Measurements from ENCODE around the gene MAGI1.
"Not testable (repeated sequence)": the region's sequence is repeated elsewhere in the genome, so short reads cannot be mapped to it uniquely, and the experiment has no call there.

Gene MAGI1

GRCh38 chr3:65578861-65579260 lies 459.9 kb downstream of the MAGI1 start:
- CTCF ChIA-PET, result no interaction called here
- Mint-ChIP-seq H3K27ac (no peak overlapping the region), H3K4me1 (no peaks in the 10 kb centered on the region), H3K9me3 (no peaks in the 10 kb centered on the region), H3K4me3 (no peak overlapping the region), H3K27me3 (no peaks in the 10 kb centered on the region), H3K36me3 (no peaks in the 10 kb centered on the region)
- DNase-seq, result no peak

- no peaks in the 10 kb centered on the region for H3K9me3 Mint-ChIP-seq
- no peaks in the 10 kb centered on the region for H3K4me1 Mint-ChIP-seq
- no peaks in the 10 kb centered on the region for H3K27me3 Mint-ChIP-seq
- CTCF ChIA-PET, result no interaction called here
- no peak overlapping the region for H3K4me3 Mint-ChIP-seq
- DNase-seq, result no peak
- H3K36me3 Mint-ChIP-seq, result no peaks in the 10 kb centered on the region
- no peak overlapping the region for H3K27ac Mint-ChIP-seq
These were observed 460.8 kb downstream of the MAGI1 start for GRCh38 chr3:65577843-65578430.

- Mint-ChIP-seq H3K27me3 (no peaks in the 10 kb centered on the region), H3K36me3 (no peaks in the 10 kb centered on the region), H3K4me3 (no peak overlapping the region), H3K27ac (no peak overlapping the region), H3K9me3 (no peaks in the 10 kb centered on the region), H3K4me1 (no peaks in the 10 kb centered on the region)
- DNase-seq, result no peak
- CTCF ChIA-PET, result no interaction called here
These were observed 461.8 kb downstream of the MAGI1 start for GRCh38 chr3:65576966-65577365.

DNA sequence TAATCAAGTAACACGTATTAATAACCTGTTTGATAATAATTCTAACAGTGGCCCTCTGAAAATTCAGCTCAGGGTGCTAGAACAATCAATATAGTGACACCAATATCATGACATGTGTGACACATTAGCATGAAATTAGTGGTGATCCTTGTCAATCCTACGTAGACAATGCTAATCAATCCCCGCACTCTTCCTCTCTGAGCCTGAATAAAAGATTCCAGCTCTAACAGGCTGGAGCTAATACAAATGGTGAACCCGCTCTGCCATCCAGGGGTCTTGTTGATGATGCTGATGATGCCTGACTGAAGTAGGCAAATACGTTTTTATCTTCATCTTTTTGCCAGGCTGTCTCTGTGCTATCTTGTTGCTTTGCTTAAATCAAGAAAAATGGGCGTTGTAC lies 462.5 kb downstream of the MAGI1 start:
- H3K27ac Mint-ChIP-seq, result no peak overlapping the region
- no peaks in the 10 kb centered on the region for H3K9me3 Mint-ChIP-seq
- H3K4me1 Mint-ChIP-seq, result no peaks in the 10 kb centered on the region
- no peaks in the 10 kb centered on the region for H3K27me3 Mint-ChIP-seq
- DNase-seq, result no peak
- CTCF ChIA-PET, result no interaction called here
- H3K4me3 Mint-ChIP-seq, result no peak overlapping the region
- no peaks in the 10 kb centered on the region for H3K36me3 Mint-ChIP-seq

DNA sequence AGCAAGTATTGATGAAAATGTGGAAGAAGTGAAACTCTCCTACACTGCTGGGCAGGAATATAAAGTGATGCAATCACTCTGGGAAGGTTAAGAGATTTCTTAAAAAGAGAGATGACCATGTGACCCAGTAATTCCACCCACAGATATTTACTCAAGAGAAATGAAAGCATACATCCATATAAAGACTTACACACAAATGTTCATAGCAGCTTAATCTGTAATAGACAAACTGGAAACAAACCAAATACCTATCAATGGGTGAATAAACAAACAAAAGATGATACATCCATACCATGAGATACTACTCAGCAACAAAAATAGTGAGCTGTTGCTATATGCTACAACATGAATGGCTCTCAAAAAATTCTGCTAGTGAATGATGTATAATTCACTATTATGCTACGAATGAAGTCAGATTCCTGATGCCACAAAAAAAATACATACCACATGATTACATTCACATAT lies 463.3 kb downstream of the MAGI1 start:
- no peak overlapping the region for H3K4me3 Mint-ChIP-seq
- H3K36me3 Mint-ChIP-seq, result no peaks in the 10 kb centered on the region

DNA sequence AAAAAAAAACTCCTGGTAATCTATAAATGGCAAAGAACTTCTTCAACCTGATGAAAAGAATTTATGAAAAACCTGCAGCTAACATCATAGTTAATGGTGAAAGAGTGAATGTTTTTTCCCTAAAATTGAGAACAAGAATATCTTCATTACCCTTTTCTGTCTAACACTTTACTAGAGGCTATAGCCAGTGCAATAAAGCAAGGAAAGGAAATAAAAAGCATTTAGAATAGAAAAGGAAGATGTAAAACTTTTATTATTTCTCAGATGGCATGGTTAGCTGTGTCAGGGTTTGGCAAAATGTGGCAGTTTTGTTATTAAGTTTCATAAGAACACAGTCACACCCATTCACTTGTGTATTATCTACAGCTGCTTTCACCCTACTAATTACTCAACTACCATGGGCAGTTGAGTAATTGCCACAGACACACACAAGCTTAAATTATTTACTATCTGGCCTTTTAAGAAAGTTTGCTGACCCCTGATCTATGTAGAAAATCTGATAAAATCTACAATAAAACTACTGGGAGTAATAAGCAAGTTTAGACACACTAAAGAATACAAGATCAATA lies 465.1 kb downstream of the MAGI1 start:
- Mint-ChIP-seq H3K9me3 (no peaks in the 10 kb centered on the region), H3K36me3 (no peaks in the 10 kb centered on the region), H3K4me1 (no peaks in the 10 kb centered on the region), H3K27ac (no peak overlapping the region), H3K4me3 (no peak overlapping the region), H3K27me3 (no peaks in the 10 kb centered on the region)
- no peak for DNase-seq
- CTCF ChIA-PET, result interaction anchor here (0.7 kb wide), 1 partner anchor 78 kb away, joined by 3 read pairs; no protein-coding TSS in a partner anchor

More for the DNA sequence above, 463.3 kb downstream of the MAGI1 start:
- Mint-ChIP-seq H3K4me1 (no peaks in the 10 kb centered on the region), H3K27me3 (no peaks in the 10 kb centered on the region), H3K27ac (no peak overlapping the region), H3K9me3 (no peaks in the 10 kb centered on the region)
- DNase-seq, result no peak
- CTCF ChIA-PET, result no interaction called here

DNA sequence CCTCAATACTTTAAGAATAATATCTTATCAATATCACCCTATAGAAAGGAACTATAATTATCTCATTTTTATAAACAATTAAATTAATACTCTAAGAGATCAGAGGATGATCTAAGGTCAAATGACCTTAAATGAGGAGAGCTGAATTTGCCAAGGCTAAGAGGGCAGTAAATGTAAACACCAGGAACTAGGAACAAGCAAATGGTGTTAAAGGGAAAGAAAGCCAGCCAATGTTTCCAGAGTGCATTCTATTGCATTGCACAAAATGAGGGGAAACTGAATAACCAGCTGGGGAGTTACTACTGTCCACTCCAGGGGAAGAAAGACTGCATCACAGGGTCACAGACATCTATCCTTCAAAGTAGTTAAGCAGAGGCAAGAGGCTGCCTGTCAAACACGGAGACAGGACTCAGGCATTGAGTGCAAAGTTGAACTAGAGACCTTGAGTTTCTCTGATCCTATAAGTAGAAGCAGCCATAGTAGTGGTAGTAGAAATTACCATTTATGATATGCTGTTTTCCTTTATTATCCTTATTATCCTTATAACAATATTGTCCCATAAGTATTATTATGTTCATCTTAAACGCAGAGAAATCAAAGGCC lies 466.4 kb downstream of the MAGI1 start:
- H3K27me3 Mint-ChIP-seq, result no peaks in the 10 kb centered on the region
- no peaks in the 10 kb centered on the region for H3K9me3 Mint-ChIP-seq
- DNase-seq, result no peak
- CTCF ChIA-PET, result no interaction called here
- no peaks in the 10 kb centered on the region for H3K4me1 Mint-ChIP-seq
- no peak overlapping the region for H3K4me3 Mint-ChIP-seq
- no peaks in the 10 kb centered on the region for H3K36me3 Mint-ChIP-seq
- no peak overlapping the region for H3K27ac Mint-ChIP-seq

DNA sequence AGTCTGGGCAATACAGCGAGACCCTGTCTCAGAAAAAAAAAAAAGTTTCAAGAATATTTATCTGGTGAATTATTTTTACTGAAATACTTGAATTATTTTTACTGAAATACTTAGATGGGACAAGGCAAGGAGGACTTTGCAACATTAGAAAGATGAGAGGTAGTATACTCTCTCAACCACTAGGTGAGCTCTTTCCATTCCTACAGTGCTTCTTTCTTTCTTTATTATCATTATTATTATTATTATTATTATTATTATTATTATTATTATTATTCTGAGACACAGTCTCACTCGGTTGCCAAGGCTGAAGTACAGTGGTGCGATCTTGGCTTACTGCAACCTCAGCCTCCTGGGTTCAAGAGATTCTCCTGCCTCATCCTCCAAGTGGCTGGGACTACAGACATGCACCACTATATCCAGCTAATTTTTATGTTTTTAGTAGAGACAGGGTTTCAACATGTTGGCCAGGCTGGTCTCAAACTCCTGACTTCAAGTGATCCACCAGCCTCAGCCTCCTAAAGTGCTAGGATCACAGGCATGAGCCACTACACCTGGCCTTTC lies 468.8 kb downstream of the MAGI1 start:
- H3K9me3 Mint-ChIP-seq, result no peaks in the 10 kb centered on the region
- no peaks in the 10 kb centered on the region for H3K27me3 Mint-ChIP-seq
- no peak overlapping the region for H3K27ac Mint-ChIP-seq
- no peaks in the 10 kb centered on the region for H3K36me3 Mint-ChIP-seq
- CTCF ChIA-PET, result no interaction called here
- DNase-seq, result no peak
- no peaks in the 10 kb centered on the region for H3K4me1 Mint-ChIP-seq
- H3K4me3 Mint-ChIP-seq, result no peak overlapping the region

DNA sequence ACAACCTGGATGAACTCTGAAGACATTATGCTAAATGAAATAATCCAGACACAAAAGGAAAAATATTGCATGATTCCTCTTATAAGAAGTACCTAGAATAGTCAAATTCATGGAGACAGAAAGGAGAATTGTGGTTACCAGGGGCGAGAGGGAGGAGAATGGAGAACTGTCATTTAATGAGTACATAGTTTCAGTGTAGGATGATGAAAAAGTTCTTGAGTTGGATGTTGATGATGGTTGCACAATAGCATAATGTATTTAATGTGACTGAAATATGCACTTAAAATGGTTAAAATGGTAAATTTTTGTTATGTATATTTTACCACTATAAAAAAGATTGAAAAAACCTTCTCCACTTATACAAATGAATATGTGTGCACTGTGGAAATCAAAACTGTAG lies 469.6 kb downstream of the MAGI1 start:
- no peak for DNase-seq
- CTCF ChIA-PET, result no interaction called here
- Mint-ChIP-seq H3K36me3 (no peaks in the 10 kb centered on the region), H3K4me1 (no peaks in the 10 kb centered on the region), H3K27ac (no peak overlapping the region), H3K9me3 (no peaks in the 10 kb centered on the region), H3K27me3 (no peaks in the 10 kb centered on the region), H3K4me3 (no peak overlapping the region)

GRCh38 chr3:65568497-65568896 lies 470.2 kb downstream of the MAGI1 start:
- Mint-ChIP-seq H3K36me3 (no peaks in the 10 kb centered on the region), H3K4me1 (no peaks in the 10 kb centered on the region), H3K4me3 (no peak overlapping the region), H3K9me3 (no peaks in the 10 kb centered on the region), H3K27ac (no peak overlapping the region), H3K27me3 (no peaks in the 10 kb centered on the region)
- CTCF ChIA-PET, result no interaction called here
- DNase-seq, result no peak

- DNase-seq, H3K4me3 Mint-ChIP-seq, H3K9me3 Mint-ChIP-seq, H3K4me1 Mint-ChIP-seq, CTCF ChIA-PET, H3K27me3 Mint-ChIP-seq, H3K36me3 Mint-ChIP-seq, H3K27ac Mint-ChIP-seq: not testable (repeated sequence)
These were observed 473.0 kb downstream of the MAGI1 start for GRCh38 chr3:65565744-65566143.

DNA sequence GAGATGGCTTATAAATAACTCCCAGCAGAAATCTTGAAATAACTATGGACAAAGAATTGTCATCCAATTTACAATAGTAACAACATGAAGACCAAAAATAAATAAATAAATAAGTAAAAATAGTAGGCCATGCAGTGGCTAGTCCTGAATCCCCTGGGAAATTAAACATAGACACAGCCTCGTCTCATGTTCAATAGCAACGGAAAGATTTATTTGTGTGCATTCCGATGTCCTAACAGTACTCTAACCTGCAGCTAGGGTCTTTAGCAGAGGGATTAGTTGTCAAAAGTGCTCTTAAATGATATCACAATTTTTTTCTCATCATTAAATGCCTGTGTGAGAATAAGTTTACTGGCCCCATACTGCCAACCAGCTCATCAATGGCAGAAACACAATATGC lies 474.2 kb downstream of the MAGI1 start:
- no peak overlapping the region for H3K4me3 Mint-ChIP-seq
- H3K27ac Mint-ChIP-seq, result no peak overlapping the region
- DNase-seq, result no peak
- H3K27me3 Mint-ChIP-seq, result no peaks in the 10 kb centered on the region
- no peaks in the 10 kb centered on the region for H3K9me3 Mint-ChIP-seq
- CTCF ChIA-PET, result no interaction called here
- no peaks in the 10 kb centered on the region for H3K4me1 Mint-ChIP-seq
- no peaks in the 10 kb centered on the region for H3K36me3 Mint-ChIP-seq

DNA sequence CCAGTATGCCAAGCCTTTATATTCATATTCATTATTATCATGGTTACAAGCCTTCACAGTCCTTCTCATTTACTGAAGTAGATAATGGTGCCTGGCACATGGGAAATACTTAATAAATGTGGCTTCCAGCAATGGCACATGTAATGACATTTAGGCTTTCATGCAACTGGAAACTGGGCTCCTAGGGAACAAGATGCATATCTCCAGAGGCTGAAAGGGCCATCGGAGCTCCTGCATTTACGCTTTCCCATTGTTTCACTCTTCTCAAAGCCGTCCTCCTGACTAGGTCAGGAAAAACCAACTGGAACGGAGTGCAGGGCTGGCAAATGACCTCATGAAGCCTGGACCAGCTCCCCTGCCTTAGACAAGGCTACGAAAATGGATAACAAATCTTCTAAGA lies 474.9 kb downstream of the MAGI1 start:
- no peaks in the 10 kb centered on the region for H3K36me3 Mint-ChIP-seq
- CTCF ChIA-PET, result no interaction called here
- DNase-seq, result no peak
- no peak overlapping the region for H3K4me3 Mint-ChIP-seq
- no peaks in the 10 kb centered on the region for H3K27me3 Mint-ChIP-seq
- no peaks in the 10 kb centered on the region for H3K4me1 Mint-ChIP-seq
- H3K27ac Mint-ChIP-seq, result no peak overlapping the region
- no peaks in the 10 kb centered on the region for H3K9me3 Mint-ChIP-seq

GRCh38 chr3:65562447-65562846 lies 476.3 kb downstream of the MAGI1 start:
- Mint-ChIP-seq H3K9me3 (no peaks in the 10 kb centered on the region), H3K4me3 (no peak overlapping the region), H3K36me3 (no peaks in the 10 kb centered on the region), H3K4me1 (no peaks in the 10 kb centered on the region), H3K27ac (no peak overlapping the region), H3K27me3 (no peaks in the 10 kb centered on the region)
- no peak for DNase-seq
- CTCF ChIA-PET, result no interaction called here

DNA sequence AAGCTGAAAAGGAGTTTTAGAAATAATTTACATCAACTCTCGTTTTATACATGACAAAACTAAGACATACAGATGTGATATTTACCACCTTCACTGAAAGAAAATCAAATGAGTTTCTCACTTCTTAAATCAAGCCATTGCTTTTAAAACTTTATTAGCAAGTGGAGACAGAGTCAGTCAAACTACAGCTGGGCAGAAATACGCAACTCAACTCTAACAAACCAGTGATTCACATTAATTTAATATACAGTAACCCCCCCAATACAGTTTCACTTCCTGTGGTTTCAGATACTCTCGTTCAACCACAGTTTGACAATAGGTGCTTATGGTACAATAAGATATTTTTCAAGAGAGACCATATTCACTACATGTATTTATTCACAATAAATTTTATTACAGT lies 477.1 kb downstream of the MAGI1 start:
- no peak for DNase-seq
- H3K4me3 Mint-ChIP-seq, result no peak overlapping the region
- no peaks in the 10 kb centered on the region for H3K4me1 Mint-ChIP-seq
- no peaks in the 10 kb centered on the region for H3K27me3 Mint-ChIP-seq
- CTCF ChIA-PET, result no interaction called here
- peaks cover 2% of the 10 kb centered on the region for H3K9me3 Mint-ChIP-seq
- no peaks in the 10 kb centered on the region for H3K36me3 Mint-ChIP-seq
- no peak overlapping the region for H3K27ac Mint-ChIP-seq
